HG03045 (cell line): ENCODE results near the gene ABCG1.

Experiments
- ATAC-seq: cut with Tn5 transposase; IDR thresholded peaks from one replicate; pipeline ENCODE4 v1.9.1; 2021; ENCODE audit warnings: mild to moderate bottlenecking, moderate library complexity; ENCODE audit not compliant: unreplicated experiment

The ABCG1 gene

GRCh38 chr21:42231756-42232155, 12.8 kb downstream of the ABCG1 start:
- no peak for ATAC-seq

GRCh38 chr21:42232176-42232825, 13.4 kb downstream of the ABCG1 start:
- ATAC-seq: no peak

- peak; percentile 46 for ATAC-seq
Observed at GRCh38 chr21:42233067-42233961, 14.4 kb downstream of the ABCG1 start.

GRCh38 chr21:42234041-42234440, 15.1 kb downstream of the ABCG1 start:
- no peak for ATAC-seq

GRCh38 chr21:42234464-42235241, 15.7 kb downstream of the ABCG1 start:
- peak; percentile 36 for ATAC-seq

GRCh38 chr21:42235593-42235992, 16.7 kb downstream of the ABCG1 start:
- no peak for ATAC-seq

- ATAC-seq: no peak
Observed at GRCh38 chr21:42236014-42236413, 17.1 kb downstream of the ABCG1 start.

GRCh38 chr21:42236693-42237092, 17.8 kb downstream of the ABCG1 start:
- no peak for ATAC-seq

GRCh38 chr21:42237161-42237560, 18.2 kb downstream of the ABCG1 start:
- ATAC-seq: no peak

GRCh38 chr21:42237577-42237976, 18.6 kb downstream of the ABCG1 start:
- ATAC-seq: no peak

GRCh38 chr21:42238185-42238934, 19.4 kb downstream of the ABCG1 start:
- ATAC-seq: no peak

- ATAC-seq: no peak
Observed at GRCh38 chr21:42239556-42239955, 20.6 kb downstream of the ABCG1 start.

- no peak for ATAC-seq
Observed at GRCh38 chr21:42239973-42240372, 21.0 kb downstream of the ABCG1 start.

- ATAC-seq: no peak
Observed at GRCh38 chr21:42242611-42243010, 23.7 kb downstream of the ABCG1 start.

GRCh38 chr21:42243026-42243425, 24.1 kb downstream of the ABCG1 start:
- no peak for ATAC-seq

GRCh38 chr21:42245331-42246193, 26.6 kb downstream of the ABCG1 start:
- no peak for ATAC-seq

GRCh38 chr21:42247716-42248115, 28.8 kb downstream of the ABCG1 start:
- ATAC-seq: no peak

GRCh38 chr21:42248241-42248640, 29.3 kb downstream of the ABCG1 start:
- no peak for ATAC-seq

GRCh38 chr21:42248783-42249597, 30.1 kb downstream of the ABCG1 start:
- peak; percentile 67 for ATAC-seq
